A549 (cell line): ENCODE measurements around the gene MDGA2. TPM values are rescaled to one million over a fixed set of nuclear protein-coding genes. Genes with fewer than 3 reads are reported as not detected.

Source experiments
- ATAC-seq, 2 experiments: fragments of 200-7000 bp in 1 of 2; fragments of >200 bp in 1 of 2; cut with Nextera tagmentation in 1 of 2; cut with Tn5 transposase in 1 of 2; 3 replicates each; pipeline versions ENCODE4 v1.8.0 to v1.9.1; 2018 to 2020; ENCODE audit warnings: mild to moderate bottlenecking in 1 of 2, moderate library complexity in 1 of 2
- CTCF ChIA-PET: fragments of 300-600 bp; sonication (Branson Sonifier 250); formaldehyde crosslinking; extraction: SDS; loops from one replicate; lab custom pipeline; 2021; ENCODE audit warnings: antibody characterized with exemption, inconsistent platforms; lab: Yijun Ruan, JAX
- POLR2A ChIA-PET: fragments of 350-600 bp; formaldehyde crosslinking; extraction: SDS; loops from one replicate; lab custom pipeline; 2021; ENCODE audit warnings: antibody characterized with exemption, inconsistent platforms; lab: Yijun Ruan, JAX
- DNase-seq, 2 experiments: peaks; one replicate each; pipeline versions ENCODE4 v3.0.0 to v3.0.0-alpha.2; 2011 to 2016; ENCODE audit warnings: low read depth in 1 of 2, low spot score in 1 of 2
- FAIRE-seq: peaks from 2 replicates; lab custom pipeline; 2011; peaks lifted over from hg19 to GRCh38; lab: Jason Lieb, UNC
- H3K27ac ChIP-seq, 2 experiments: fragments of >200 bp; sonication (Bioruptor Twin); formaldehyde crosslinking; 3 replicates each; pipeline ENCODE4 v1.5.1; 2016 to 2017
- H3K4me1 ChIP-seq: fragments of >200 bp; sonication (Bioruptor Twin); formaldehyde crosslinking; 3 replicates; pipeline ENCODE4 v1.6.1; 2016
- H3K4me2 ChIP-seq: fragments of >200 bp; sonication (Bioruptor Twin); formaldehyde crosslinking; 3 replicates; pipeline ENCODE4 v1.6.1; 2016
- H3K4me3 ChIP-seq: fragments of >200 bp; sonication (Bioruptor Twin); formaldehyde crosslinking; 3 replicates; pipeline ENCODE4 v1.5.1; 2016
- H3K9me3 ChIP-seq: fragments of >200 bp; sonication (Bioruptor Twin); formaldehyde crosslinking; 3 replicates; pipeline ENCODE4 v1.6.1; 2016
- BHLHE40 ChIP-seq: IDR thresholded peaks from 2 replicates; pipeline ENCODE4 v1.6.1; 2012; ENCODE audit warnings: low read depth, low read length, inconsistent platforms
- CBX8 ChIP-seq: fragments of 200-600 bp; sonication (generic); IDR thresholded peaks from 2 replicates; pipeline ENCODE4 v1.6.1; 2016
- EHMT2 ChIP-seq: fragments of 200-600 bp; sonication (generic); IDR thresholded peaks from 2 replicates; pipeline ENCODE4 v1.6.1; 2016; ENCODE audit warnings: antibody characterized with exemption, low read depth, mild to moderate bottlenecking, moderate library complexity
- EP300 ChIP-seq, 2 experiments: fragments of >200 bp; sonication (Bioruptor Twin); formaldehyde crosslinking; IDR thresholded peaks; 2 replicates in 1 of 2; 3 replicates in 1 of 2; pipeline ENCODE4 v1.6.1; 2016 to 2017
- GATA3 ChIP-seq: IDR thresholded peaks from 2 replicates; pipeline ENCODE4 v1.6.1; 2012; ENCODE audit warnings: borderline replicate concordance
- HOXB5 ChIP-seq: fragments of 250-450 bp; sonication (Bioruptor Pico); IDR thresholded peaks from 2 replicates; pipeline ENCODE4 v1.5.0; 2020; ENCODE audit warnings: mild to moderate bottlenecking, moderate library complexity
- JUNB ChIP-seq: fragments of >200 bp; sonication (Bioruptor Twin); formaldehyde crosslinking; IDR thresholded peaks from 2 replicates; pipeline ENCODE4 v1.6.1; 2016
- KDM1A ChIP-seq: fragments of 200-600 bp; sonication (generic); IDR thresholded peaks from 2 replicates; pipeline ENCODE4 v1.6.1; 2016; ENCODE audit warnings: low read depth, mild to moderate bottlenecking
- RFX5 ChIP-seq: fragments of 450-650 bp; IDR thresholded peaks from 2 replicates; pipeline ENCODE4 v1.7.1; 2014; ENCODE audit warnings: antibody characterized with exemption, mild to moderate bottlenecking, moderate library complexity
- RNF2 ChIP-seq: fragments of 200-600 bp; sonication (generic); IDR thresholded peaks from 2 replicates; pipeline ENCODE4 v1.6.1; 2016; ENCODE audit warnings: low read depth, mild to moderate bottlenecking, antibody characterized with exemption, moderate library complexity, borderline replicate concordance
- SMC3 ChIP-seq: fragments of >200 bp; sonication (Bioruptor Twin); formaldehyde crosslinking; IDR thresholded peaks from 3 replicates; pipeline ENCODE4 v1.6.1; 2018; ENCODE audit warnings: inconsistent platforms
- SREBF2 ChIP-seq: fragments of 450-650 bp; IDR thresholded peaks from 2 replicates; pipeline ENCODE4 v1.6.1; 2014; ENCODE audit warnings: mild to moderate bottlenecking, moderate library complexity
- TFCP2L1 ChIP-seq: fragments of 250-450 bp; sonication (Bioruptor Pico); IDR thresholded peaks from 2 replicates; pipeline ENCODE4 v1.5.0; 2021; ENCODE audit warnings: mild to moderate bottlenecking
- ZC3H11A ChIP-seq: fragments of 450-650 bp; IDR thresholded peaks from 2 replicates; pipeline ENCODE4 v1.6.1; 2014; ENCODE audit warnings: antibody characterized with exemption, mild to moderate bottlenecking
- ZFP36 ChIP-seq: fragments of 450-650 bp; IDR thresholded peaks from 2 replicates; pipeline ENCODE4 v1.6.1; 2014; ENCODE audit warnings: borderline replicate concordance; ENCODE audit not compliant: partially characterized antibody
- ZSCAN20 ChIP-seq: fragments of 250-450 bp; sonication (Bioruptor Pico); IDR thresholded peaks from 2 replicates; pipeline ENCODE4 v1.8.0; 2022; ENCODE audit warnings: mild to moderate bottlenecking, moderate library complexity
- WGBS: methylation state at CpG from one replicate; pipeline ENCODE4 v1.1.6; 2017; ENCODE audit errors: missing lambda C conversion rate; 5-methylcytosine and 5-hydroxymethylcytosine counted together
- polyA plus RNA-seq, 4 experiments: library from polyadenylated mRNA; depleted of rRNA in 3 of 4; stranded (reverse); fragments of >200 nt; fragmentation: RNase III in 1 of 4; extraction: RNeasy Plus Mini Kit Qiagen cat#74134 plus additional on column Dnase treatment in 1 of 4; gene quantifications; 2 replicates in 3 of 4; 3 replicates in 1 of 4; pipeline ENCODE4 v1.2.3, GENCODE V29; 2011 to 2017
- TF ChIP-seq, protein P1 (sequence below): IDR thresholded peaks from 2 replicates; pipeline ENCODE4 v1.6.1; 2012
- TF ChIP-seq, protein P2 (sequence below): fragments of 250-450 bp; sonication (Bioruptor Pico); IDR thresholded peaks from 2 replicates; pipeline ENCODE4 v1.5.0; 2020; ENCODE audit warnings: low read depth, mild to moderate bottlenecking, moderate library complexity
- TF ChIP-seq, protein P3 (sequence below): IDR thresholded peaks from 2 replicates; pipeline ENCODE4 v1.6.1; 2012; ENCODE audit warnings: low read depth, borderline replicate concordance
- TF ChIP-seq, protein P4 (sequence below): fragments of >200 bp; sonication (Bioruptor Twin); formaldehyde crosslinking; IDR thresholded peaks from 2 replicates; pipeline ENCODE4 v1.6.1; 2016
- TF ChIP-seq, protein P5 (sequence below): fragments of >200 bp; sonication (Bioruptor Twin); formaldehyde crosslinking; IDR thresholded peaks from 3 replicates; pipeline ENCODE4 v1.5.1; 2016
- TF ChIP-seq, protein P6 (sequence below): IDR thresholded peaks from 2 replicates; pipeline ENCODE4 v1.6.1; 2012

Gene MDGA2
- polyA plus RNA-seq, 2 of the 4 experiments (the other 2 are of a cell fraction), result 0.08 to 0.12 TPM

DNA sequence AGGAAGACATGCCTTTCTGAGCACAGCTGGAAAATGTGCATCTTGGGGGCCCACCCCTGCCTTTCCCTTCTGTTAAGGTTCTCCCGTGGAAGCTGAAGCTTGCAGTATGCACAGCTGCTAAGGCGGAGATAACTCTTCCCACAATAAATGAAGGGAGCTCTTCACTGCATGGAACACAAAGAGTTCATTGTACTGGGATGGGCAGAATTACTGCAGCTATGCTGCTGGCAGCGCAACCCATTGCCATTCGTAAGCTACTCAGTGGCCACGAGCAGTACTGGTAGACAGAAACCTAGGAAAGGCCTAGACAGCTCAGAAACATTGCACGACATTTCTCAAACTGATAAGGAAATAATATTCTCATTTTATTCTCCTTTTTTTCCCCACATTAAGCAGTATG lies 310.2 kb downstream of the MDGA2 start (continued):
- no peak for TF ChIP-seq KDM1A
- no peak for TF ChIP-seq SREBF2

DNA sequence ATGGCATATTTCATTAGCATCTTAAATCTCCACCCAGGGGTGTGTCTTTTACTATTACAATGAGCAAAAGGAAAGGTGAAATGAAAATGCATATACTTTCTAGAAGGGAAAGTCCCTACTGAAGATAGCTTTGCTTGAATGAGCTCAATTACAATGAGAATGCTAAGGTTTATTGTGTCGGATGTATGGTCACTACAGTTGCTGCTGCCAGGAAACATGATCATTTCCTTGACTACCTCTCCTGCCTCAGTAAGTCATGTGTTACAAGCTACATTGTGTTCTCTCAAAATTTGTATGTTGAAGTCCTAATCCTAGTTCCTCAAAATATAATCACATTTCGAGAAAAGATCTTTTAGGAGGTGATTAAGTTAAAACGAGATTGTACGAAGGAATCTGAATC lies 322.2 kb downstream of the MDGA2 start:
- FAIRE-seq, result no peak
- no peak for DNase-seq
- Histone ChIP-seq H3K4me1 (no peaks in the 10 kb centered on the region), H3K4me3 (no peak overlapping the region), H3K27ac (no peak overlapping the region), H3K4me2 (no peak overlapping the region), H3K9me3 (no peaks in the 10 kb centered on the region)
- WGBS, result 18% methylated on average over 4 of the region's 4 CpGs
- ChIA-PET CTCF (no interaction called here), POLR2A (no interaction called here)
- TF ChIP-seq RFX5, result no peak
- TF ChIP-seq EP300 (IDR thresholded peaks at IDR 0.05), result no peak
- TF ChIP-seq, protein P1, sequence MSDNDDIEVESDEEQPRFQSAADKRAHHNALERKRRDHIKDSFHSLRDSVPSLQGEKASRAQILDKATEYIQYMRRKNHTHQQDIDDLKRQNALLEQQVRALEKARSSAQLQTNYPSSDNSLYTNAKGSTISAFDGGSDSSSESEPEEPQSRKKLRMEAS, result no peak
- no peak for TF ChIP-seq SREBF2
- no peak for TF ChIP-seq RNF2
- TF ChIP-seq, protein P2, sequence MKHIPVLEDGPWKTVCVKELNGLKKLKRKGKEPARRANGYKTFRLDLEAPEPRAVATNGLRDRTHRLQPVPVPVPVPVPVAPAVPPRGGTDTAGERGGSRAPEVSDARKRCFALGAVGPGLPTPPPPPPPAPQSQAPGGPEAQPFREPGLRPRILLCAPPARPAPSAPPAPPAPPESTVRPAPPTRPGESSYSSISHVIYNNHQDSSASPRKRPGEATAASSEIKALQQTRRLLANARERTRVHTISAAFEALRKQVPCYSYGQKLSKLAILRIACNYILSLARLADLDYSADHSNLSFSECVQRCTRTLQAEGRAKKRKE (CRISPR knock-in tag), result no peak
- TF ChIP-seq ZFP36, result no peak
- TF ChIP-seq, protein P3, sequence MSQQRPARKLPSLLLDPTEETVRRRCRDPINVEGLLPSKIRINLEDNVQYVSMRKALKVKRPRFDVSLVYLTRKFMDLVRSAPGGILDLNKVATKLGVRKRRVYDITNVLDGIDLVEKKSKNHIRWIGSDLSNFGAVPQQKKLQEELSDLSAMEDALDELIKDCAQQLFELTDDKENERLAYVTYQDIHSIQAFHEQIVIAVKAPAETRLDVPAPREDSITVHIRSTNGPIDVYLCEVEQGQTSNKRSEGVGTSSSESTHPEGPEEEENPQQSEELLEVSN, result no peak
- TF ChIP-seq ZC3H11A, result no peak
- no peak for TF ChIP-seq JUNB
- TF ChIP-seq, protein P4, sequence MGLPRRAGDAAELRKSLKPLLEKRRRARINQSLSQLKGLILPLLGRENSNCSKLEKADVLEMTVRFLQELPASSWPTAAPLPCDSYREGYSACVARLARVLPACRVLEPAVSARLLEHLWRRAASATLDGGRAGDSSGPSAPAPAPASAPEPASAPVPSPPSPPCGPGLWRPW, result no peak
- TF ChIP-seq EHMT2, result no peak
- TF ChIP-seq SMC3, result no peak
- TF ChIP-seq, protein P5, sequence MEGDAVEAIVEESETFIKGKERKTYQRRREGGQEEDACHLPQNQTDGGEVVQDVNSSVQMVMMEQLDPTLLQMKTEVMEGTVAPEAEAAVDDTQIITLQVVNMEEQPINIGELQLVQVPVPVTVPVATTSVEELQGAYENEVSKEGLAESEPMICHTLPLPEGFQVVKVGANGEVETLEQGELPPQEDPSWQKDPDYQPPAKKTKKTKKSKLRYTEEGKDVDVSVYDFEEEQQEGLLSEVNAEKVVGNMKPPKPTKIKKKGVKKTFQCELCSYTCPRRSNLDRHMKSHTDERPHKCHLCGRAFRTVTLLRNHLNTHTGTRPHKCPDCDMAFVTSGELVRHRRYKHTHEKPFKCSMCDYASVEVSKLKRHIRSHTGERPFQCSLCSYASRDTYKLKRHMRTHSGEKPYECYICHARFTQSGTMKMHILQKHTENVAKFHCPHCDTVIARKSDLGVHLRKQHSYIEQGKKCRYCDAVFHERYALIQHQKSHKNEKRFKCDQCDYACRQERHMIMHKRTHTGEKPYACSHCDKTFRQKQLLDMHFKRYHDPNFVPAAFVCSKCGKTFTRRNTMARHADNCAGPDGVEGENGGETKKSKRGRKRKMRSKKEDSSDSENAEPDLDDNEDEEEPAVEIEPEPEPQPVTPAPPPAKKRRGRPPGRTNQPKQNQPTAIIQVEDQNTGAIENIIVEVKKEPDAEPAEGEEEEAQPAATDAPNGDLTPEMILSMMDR, result no peak
- TF ChIP-seq GATA3, result no peak
- no peak for TF ChIP-seq ZSCAN20
- no peak for TF ChIP-seq TFCP2L1
- no peak for TF ChIP-seq BHLHE40
- no peak for TF ChIP-seq HOXB5
- no peak for ATAC-seq

DNA sequence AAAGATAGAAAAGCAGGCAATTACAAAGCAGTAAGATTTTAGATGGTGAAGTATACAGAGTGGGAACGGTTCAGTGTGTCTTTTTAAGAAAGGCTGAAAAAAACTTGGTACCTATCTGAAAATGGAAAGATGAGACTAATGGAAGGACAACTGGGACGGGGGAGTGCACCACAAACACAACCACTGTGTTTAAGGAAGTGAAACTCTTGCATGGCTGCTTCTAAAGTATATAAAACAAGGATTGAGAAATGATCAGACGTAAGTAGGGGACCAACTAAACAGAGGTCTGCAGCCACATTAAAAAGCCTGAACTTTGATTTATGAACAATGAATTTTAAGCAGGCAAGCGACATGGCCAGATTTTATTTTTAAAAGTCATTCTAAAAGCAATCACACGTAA lies 328.6 kb downstream of the MDGA2 start:
- Histone ChIP-seq H3K4me1 (no peaks in the 10 kb centered on the region), H3K4me3 (no peak overlapping the region), H3K9me3 (no peaks in the 10 kb centered on the region), H3K4me2 (no peak overlapping the region), H3K27ac (no peak overlapping the region)
- WGBS, result 10% methylated on average over 5 of the region's 5 CpGs
- CTCF ChIA-PET, result no interaction called here
- POLR2A ChIA-PET, result no interaction called here
- FAIRE-seq, result no peak
- TF ChIP-seq, protein P6, sequence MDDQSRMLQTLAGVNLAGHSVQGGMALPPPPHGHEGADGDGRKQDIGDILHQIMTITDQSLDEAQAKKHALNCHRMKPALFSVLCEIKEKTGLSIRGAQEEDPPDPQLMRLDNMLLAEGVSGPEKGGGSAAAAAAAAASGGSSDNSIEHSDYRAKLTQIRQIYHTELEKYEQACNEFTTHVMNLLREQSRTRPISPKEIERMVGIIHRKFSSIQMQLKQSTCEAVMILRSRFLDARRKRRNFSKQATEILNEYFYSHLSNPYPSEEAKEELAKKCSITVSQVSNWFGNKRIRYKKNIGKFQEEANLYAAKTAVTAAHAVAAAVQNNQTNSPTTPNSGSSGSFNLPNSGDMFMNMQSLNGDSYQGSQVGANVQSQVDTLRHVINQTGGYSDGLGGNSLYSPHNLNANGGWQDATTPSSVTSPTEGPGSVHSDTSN, result no peak
- TF ChIP-seq CBX8 (no peak), EHMT2 (no peak), KDM1A (no peak)
- DNase-seq, result no peak
- ATAC-seq, result no peak
